Measurements from ENCODE around the gene LIPH.
"Not testable (repeated sequence)": the region's sequence is repeated elsewhere in the genome, so short reads cannot be mapped to it uniquely, and the experiment has no call there.

The LIPH gene

DNA sequence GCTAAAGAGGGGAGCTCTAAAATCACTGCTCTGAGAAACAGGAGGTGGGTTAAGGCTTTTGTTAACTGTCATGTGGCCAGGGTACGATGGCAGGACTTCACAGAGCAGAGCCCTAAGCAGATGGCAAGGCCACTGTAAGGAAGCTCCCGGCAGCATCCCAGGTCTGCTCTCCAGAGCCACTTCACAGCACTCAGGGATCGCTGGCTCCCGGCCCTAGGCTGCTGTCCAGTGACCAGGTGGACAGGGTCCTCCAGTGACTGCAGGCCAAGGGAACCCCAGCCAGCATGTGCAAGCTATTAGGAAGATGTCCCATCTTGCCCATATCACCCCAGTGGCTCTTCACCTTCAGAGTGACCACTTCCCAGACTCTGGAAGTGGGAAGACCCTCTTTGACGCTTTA lies 63.9 kb downstream of the LIPH start:
- DNase-seq (ENCODE audit: low read depth, low spot score), result no peak

DNA sequence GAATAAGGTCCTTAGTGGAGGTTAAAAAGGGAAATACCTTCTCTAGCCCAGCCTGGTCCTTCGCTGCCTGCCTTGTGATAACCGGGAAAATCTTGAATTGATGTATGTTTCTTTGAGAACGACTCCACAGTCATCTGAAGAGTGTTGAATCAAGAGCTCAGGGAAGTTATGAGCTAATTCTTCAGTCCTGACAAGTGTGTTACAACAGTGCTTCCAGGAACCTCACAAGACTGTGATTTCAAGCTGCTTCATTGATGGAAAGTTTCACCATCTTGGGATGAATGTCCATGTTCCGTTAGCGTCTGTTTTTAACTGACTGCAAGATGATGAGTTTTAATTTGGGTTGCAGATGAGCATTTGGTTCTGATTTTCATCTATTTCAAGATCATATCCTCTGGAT lies 66.0 kb downstream of the LIPH start:
- no peak for DNase-seq (ENCODE audit: low read depth, low spot score)

DNA sequence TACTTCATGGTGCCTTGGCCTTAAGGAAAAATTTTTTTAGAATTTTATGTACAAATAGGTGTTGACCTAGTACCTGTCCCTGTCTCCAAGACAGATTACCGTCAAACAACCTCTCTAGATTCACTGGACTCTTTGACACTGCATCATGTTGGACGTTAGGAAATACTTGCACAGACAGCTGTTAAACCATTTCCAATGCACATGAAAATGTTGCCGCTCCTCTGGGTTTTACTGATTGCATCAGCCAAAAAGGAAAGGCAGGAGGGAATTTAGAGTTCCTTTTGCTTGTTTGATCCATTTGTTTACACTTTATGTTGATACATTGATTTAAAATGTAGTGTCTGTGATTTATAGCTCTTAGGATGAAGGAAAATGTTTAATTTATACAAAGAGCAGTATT lies 68.1 kb downstream of the LIPH start:
- DNase-seq (ENCODE audit: low read depth, low spot score), result no peak

DNA sequence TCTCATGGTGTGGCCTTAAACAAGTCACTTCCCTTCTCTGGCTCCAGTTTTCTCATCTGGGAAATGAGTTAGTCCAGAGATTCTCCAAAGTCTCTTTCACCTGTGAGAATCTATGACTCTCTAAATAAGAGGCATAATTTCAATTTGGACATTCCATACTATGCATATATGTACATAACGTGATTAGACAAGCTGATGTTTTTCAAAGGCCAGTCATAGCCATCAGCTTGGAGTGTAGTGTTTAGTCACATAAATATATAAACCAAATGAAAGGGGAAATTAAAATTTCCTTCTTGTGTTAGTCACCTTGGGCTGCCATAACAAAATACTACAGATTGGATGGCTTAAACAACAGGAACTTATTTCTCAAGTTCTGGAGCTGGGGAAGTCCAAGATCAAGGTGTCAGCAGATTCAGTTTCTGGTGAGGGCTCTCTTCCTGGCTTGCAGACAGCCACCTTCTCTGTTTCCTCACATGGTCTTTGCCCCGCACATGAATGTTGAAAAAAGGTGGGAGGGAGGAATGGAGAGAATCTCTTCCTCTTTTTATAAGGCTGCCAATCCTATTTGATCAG lies 72.9 kb downstream of the LIPH start:
- DNase-seq (ENCODE audit: low read depth, low spot score), result no peak

DNA sequence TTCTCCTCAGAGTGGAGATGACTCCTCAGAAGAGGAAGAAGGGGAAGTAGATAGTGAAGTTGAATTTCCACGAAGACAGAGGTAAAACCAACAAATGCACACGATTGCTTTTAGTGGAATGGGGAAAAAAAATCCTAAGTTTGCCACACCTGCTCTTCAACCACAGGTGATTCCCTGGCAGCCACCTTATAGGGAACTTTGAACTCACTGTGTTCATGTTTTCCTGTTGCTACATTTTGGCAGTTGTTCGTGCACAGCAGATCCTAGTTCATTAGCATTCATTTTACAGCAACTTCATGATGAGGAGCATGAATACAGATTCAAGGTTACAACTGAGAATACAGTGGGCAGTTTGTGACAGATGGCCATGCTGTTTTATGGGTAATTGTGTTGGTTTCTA lies 75.1 kb downstream of the LIPH start:
- DNase-seq (ENCODE audit: low read depth, low spot score), result no peak

DNA sequence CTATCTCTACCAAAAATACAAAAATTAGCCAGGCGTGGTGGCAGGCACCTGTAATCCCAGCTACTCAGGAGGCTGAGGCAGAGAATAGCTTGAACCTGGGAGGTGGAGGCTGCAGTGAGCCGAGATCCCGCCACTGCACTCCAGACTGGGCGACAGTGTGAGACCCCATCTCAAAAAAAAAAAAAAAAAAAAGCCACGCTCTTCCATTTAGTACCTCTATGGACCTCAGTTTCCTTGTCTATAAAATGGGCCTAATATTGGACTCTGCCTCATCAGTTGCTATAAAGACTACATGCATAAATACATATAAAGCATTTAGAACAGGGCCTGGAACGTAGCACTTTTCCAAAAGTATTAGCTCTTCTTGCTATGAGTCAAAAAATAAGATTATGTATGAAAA lies 77.5 kb downstream of the LIPH start:
- not testable (repeated sequence) for DNase-seq (ENCODE audit: low read depth, low spot score)

DNA sequence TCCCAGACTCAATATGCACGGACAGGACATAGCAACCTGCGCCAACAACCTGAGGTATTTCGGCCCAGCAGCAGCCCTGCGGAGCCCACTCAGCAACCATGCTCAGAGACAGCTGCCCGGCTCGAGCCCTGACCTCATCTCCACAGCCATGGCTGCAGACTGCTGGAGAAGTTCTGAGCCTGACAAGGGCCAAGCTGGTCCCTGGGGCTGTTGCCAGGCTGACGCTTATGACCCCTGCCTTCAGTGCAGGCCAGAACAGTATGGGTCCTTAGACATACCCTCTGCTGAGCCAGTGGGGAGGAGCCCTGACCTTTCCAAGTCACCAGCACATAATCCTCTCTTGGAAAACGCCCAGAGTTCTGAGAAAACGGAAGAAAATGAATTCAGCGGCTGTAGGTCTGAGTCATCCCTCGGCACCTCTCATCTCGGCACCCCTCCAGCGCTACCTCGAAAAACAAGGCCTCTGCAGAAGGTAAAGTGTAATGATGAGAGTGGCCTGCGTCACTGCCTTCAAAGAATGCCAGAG lies 79.0 kb downstream of the LIPH start:
- no peak for DNase-seq (ENCODE audit: low read depth, low spot score)

DNA sequence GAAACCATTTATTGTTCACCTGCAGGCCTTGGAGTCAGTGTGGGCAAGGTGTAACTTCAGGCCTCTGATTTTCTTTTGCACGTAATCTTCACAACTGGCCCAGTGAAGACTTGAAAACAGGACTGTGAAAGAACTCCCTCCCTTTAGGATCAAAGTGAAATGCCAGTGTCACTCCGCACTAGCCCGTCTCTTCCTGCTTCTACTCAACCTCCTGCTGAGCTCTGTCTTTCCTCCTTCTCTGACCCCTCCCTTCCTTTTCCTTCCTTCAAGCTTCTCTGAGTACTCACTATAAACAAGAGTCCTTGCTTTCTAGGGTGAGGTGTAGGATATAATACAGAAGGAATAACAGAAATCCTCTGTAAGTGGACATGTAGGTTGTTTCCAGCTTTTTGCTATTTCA lies 82.1 kb downstream of the LIPH start:
- no peak for DNase-seq (ENCODE audit: low read depth, low spot score)

DNA sequence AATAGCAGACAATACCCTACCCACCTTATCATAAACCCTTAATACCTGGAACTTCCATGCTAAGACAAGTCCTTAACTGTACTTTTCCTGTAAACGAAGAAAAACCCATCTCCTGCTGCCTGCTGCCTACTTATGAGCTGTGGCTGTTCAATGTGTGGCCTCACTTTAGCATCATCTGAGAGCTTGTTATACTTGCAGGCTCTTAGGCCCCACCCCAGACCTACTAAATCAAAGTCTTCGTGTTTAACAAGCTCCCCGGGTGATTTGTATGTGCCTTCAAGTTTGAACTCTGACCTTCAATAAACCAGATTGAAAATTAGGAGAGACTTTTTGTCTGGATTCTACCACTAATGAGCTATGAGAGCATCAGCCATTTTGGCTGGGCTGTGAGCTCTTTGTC lies 82.8 kb downstream of the LIPH start:
- no peak for DNase-seq (ENCODE audit: low read depth, low spot score)

DNA sequence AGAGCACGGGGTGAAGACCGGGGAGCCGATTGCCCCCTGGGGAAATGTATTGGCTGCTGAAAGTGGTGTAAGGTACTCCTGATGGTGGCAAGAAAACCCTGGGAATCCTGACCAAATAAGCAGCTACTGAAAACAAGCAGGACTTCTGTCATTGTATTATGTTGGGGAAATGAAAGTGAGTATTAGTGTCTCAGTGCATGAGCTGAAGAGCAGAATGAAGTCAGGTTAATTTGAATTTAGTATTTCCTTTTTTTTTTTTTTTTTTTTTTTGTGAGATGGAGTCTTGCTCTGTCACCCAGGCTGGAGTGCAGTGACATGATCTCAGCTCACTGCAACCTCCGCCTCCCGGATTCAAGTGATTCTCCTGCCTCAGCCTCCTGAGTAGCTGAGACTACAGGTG lies 86.3 kb downstream of the LIPH start:
- not testable (repeated sequence) for DNase-seq (ENCODE audit: low read depth, low spot score)

DNA sequence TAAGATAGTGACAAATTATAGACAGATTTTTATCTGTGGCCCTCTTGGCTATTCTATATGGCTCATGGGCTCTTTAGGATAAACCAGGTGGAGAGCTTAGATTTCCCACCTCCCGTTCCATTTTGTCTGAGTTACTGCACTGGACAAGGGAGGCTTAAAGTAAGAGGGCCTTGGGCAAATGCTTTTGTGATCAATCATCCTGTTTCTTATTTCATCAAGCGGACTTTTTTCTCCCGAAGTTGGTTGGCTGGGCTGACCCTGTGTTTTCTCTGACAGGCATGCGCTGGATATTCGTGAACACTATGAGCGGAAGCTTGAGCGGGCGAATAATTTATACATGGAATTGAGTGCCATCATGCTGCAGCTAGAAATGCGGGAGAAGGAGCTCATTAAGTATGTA lies 86.9 kb downstream of the LIPH start:
- no peak for DNase-seq (ENCODE audit: low read depth, low spot score)

DNA sequence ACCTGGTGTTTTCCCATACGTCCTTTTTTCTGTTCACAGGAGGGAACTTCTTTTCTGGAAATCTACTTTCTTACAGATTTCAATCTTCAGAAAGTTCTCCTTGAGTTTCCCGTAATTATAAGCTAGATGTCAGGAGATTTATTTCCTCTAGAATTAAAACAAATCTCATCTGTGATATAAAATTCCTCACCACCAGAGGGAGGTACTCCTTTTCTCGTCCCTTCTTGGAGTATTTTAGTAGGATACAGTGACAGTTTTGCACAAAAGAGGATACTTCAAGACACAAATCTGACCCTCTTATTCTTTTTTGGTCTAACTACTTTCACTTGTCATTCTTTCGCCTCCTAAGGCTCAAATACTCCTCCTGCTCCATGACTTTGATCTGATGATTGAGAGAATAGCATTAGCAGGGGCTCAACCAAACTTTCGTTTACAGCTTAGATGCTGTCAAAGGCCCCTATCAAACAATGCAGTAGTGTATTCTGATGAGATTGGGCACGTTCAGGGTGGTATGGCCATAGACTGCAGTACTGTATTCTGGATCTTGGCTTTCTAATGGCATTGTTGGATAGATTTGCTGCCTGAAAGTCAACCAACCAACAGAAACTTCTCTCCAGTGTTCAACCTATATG lies 91.6 kb downstream of the LIPH start:
- DNase-seq (ENCODE audit: low read depth, low spot score), result no peak

DNA sequence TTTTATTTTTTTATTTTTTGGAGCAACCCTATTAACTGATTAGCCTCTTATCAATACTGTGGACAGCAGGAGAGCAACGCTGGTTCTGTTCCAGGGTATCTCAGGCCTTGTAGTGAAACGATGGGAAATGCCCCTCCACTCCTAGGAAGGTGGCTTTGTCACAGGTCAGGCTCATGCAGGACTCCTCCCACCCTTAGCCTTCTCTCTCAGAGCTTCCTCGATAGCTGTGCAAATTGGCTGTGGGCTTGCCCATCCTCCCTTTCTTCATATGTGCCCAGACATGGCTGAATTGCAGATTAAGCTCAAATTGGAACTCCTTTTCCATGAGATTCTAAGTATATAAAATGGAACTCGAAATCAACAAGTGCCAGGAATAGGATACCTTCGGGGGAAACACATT lies 92.1 kb downstream of the LIPH start:
- DNase-seq (ENCODE audit: low read depth, low spot score), result no peak

DNA sequence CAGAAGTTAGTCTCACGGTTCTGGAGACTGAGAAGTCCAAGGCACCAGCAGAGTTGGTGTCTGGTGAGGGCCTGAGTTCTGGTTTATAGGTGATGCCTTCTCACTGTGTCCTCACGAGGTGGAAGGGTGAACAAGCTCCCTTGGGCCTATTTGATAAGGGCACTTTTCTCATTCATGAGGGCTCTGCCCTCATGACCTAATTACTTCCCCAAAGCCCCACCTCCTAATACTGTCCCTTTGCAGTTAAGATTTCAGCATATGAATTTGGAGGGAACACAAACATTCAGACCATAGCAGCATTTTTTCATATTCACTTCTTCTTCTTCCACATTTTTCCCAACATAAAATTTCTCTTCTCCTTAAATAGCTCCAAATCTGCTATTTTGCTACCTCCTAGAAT lies 95.0 kb downstream of the LIPH start:
- no peak for DNase-seq (ENCODE audit: low read depth, low spot score)

Data from activated CD4-positive, CD25-positive, alpha-beta regulatory T cell treated with anti-CD3 and anti-CD28 coated beads, Interleukin-2, amount 50 U/mL, for 16 hours (primary cell).